H1 (cell line): ENCODE data around the gene AGAP1. TPM values are rescaled to one million over a fixed set of nuclear protein-coding genes. Genes with fewer than 3 reads are reported as not detected.

Experiments used
- CTCF ChIA-PET: fragments of 300-600 bp; sonication (Branson Sonifier 250); formaldehyde crosslinking; loops from one replicate; lab custom pipeline; 2021; ENCODE audit not compliant: partially characterized antibody; lab: Charles Lee
- POLR2A ChIA-PET: fragments of 300-600 bp; sonication (Branson Sonifier 250); formaldehyde crosslinking; loops from one replicate; lab custom pipeline; 2021; ENCODE audit warnings: inconsistent platforms; ENCODE audit not compliant: partially characterized antibody; lab: Charles Lee
- DNase-seq, 2 experiments: peaks; one replicate each; pipeline versions ENCODE4 v3.0.0 to v3.0.0-alpha.2; 2010 to 2022; ENCODE audit warnings: low spot score in 2 of 2, low read depth in 1 of 2, mixed read lengths in 1 of 2
- FAIRE-seq: peaks from 2 replicates; lab custom pipeline; 2011; peaks lifted over from hg19 to GRCh38; lab: Jason Lieb, UNC
- H2AFZ ChIP-seq: 2 replicates; pipeline ENCODE4 v1.8.1; 2012; ENCODE audit warnings: low read length, inconsistent platforms
- H2AK5ac ChIP-seq: 2 replicates; pipeline ENCODE4 v1.6.1; 2013; ENCODE audit warnings: low read depth, low read length
- H2BK120ac ChIP-seq: replicated peaks from 2 replicates; pipeline ENCODE3; 2013; ENCODE audit warnings: low read depth, low read length, inconsistent platforms
- H2BK12ac ChIP-seq: 2 replicates; pipeline ENCODE4 v1.6.1; 2013; ENCODE audit warnings: low read depth, low read length
- H2BK15ac ChIP-seq: 2 replicates; pipeline ENCODE4 v1.6.1; 2013; ENCODE audit warnings: low read length
- H2BK20ac ChIP-seq: 2 replicates; pipeline ENCODE4 v1.6.1; 2013; ENCODE audit warnings: low read length
- H2BK5ac ChIP-seq: 2 replicates; pipeline ENCODE4 v1.6.1; 2013; ENCODE audit warnings: low read depth, low read length
- H3K14ac ChIP-seq: 2 replicates; pipeline ENCODE4 v1.6.1; 2013; ENCODE audit warnings: inconsistent platforms; ENCODE audit not compliant: insufficient read length
- H3K18ac ChIP-seq: 2 replicates; pipeline ENCODE4 v1.6.1; 2013; ENCODE audit warnings: low read length; ENCODE audit errors: extremely low read depth
- H3K23ac ChIP-seq: 2 replicates; pipeline ENCODE4 v1.6.1; 2013; ENCODE audit warnings: inconsistent platforms; ENCODE audit not compliant: insufficient read length
- H3K23me2 ChIP-seq: 2 replicates; pipeline ENCODE4 v1.6.1; 2013; ENCODE audit warnings: low read depth, low read length
- H3K27ac ChIP-seq: 2 replicates; pipeline ENCODE4 v1.6.1; 2011; ENCODE audit warnings: low read depth, low read length, inconsistent platforms
- H3K27me3 ChIP-seq, 4 experiments: replicated peaks in 1 of 4; 1 replicate in 1 of 4; 2 replicates in 3 of 4; pipeline versions ENCODE4 v1.6.1 to v1.8.1; 2011 to 2013; ENCODE audit warnings: low read length in 3 of 4, mild to moderate bottlenecking in 3 of 4, inconsistent platforms in 2 of 4, mixed read lengths in 2 of 4, moderate library complexity in 1 of 4; ENCODE audit not compliant: control insufficient read depth in 3 of 4, insufficient read depth in 3 of 4; ENCODE audit errors: extremely low read depth in 1 of 4
- H3K36me3 ChIP-seq, 4 experiments: 2 replicates each; pipeline versions ENCODE4 v1.6.1 to v1.8.1; 2011 to 2013; ENCODE audit warnings: mild to moderate bottlenecking in 4 of 4, low read length in 3 of 4, moderate library complexity in 2 of 4, control low read depth in 1 of 4, inconsistent platforms in 1 of 4; ENCODE audit not compliant: insufficient read depth in 4 of 4, control insufficient read depth in 2 of 4
- H3K4ac ChIP-seq: replicated peaks from 2 replicates; pipeline ENCODE3; 2013; ENCODE audit warnings: low read length, low read depth, mixed read lengths, inconsistent platforms; ENCODE audit not compliant: insufficient read length
- H3K4me1 ChIP-seq, 4 experiments: replicated peaks in 1 of 4; 1 replicate in 1 of 4; 2 replicates in 3 of 4; pipeline versions ENCODE4 v1.6.1 to v1.8.1; 2011 to 2013; ENCODE audit warnings: low read length in 3 of 4, inconsistent platforms in 2 of 4, mixed read lengths in 1 of 4; ENCODE audit not compliant: insufficient read depth in 4 of 4, control insufficient read depth in 3 of 4
- H3K4me2 ChIP-seq, 2 experiments: 2 replicates each; pipeline versions ENCODE4 v1.6.1 to v1.8.1; 2011 to 2013; ENCODE audit warnings: low read depth in 2 of 2, low read length in 2 of 2, control low read depth in 1 of 2, inconsistent platforms in 1 of 2, mild to moderate bottlenecking in 1 of 2; ENCODE audit not compliant: insufficient read depth in 1 of 2
- H3K4me3 ChIP-seq, 4 experiments: fragments of 200-600, 300-600 bp in 1 of 4; sonication (generic), shearing (Covaris generic), sonication (Bioruptor Twin) in 1 of 4; 2 replicates each; pipeline versions ENCODE4 v1.5.1 to v1.8.1; 2011 to 2016; ENCODE audit warnings: low read length in 4 of 4, low read depth in 3 of 4, control low read depth in 2 of 4, inconsistent platforms in 2 of 4, mild to moderate bottlenecking in 2 of 4, mixed read lengths in 1 of 4, moderate library complexity in 1 of 4; ENCODE audit not compliant: insufficient read depth in 2 of 4; ENCODE audit errors: extremely low read depth in 1 of 4
- H3K56ac ChIP-seq: replicated peaks from 2 replicates; pipeline ENCODE3; 2013; ENCODE audit warnings: low read depth, mild to moderate bottlenecking, mixed read lengths, low read length, inconsistent platforms; ENCODE audit not compliant: insufficient read length
- H3K79me1 ChIP-seq: 2 replicates; pipeline ENCODE4 v1.6.1; 2013; ENCODE audit warnings: low read depth, low read length, control low read depth
- H3K79me2 ChIP-seq, 2 experiments: 2 replicates each; pipeline versions ENCODE4 v1.6.1 to v1.8.1; 2012 to 2013; ENCODE audit warnings: low read length in 2 of 2, mild to moderate bottlenecking in 2 of 2, inconsistent platforms in 1 of 2; ENCODE audit not compliant: insufficient read depth in 2 of 2, control insufficient read depth in 1 of 2
- H3K9ac ChIP-seq, 4 experiments: replicated peaks in 1 of 4; 1 replicate in 1 of 4; 2 replicates in 3 of 4; pipeline versions ENCODE4 v1.6.1 to v1.8.1; 2011 to 2013; ENCODE audit warnings: low read depth in 3 of 4, low read length in 3 of 4, control low read depth in 2 of 4, mild to moderate bottlenecking in 2 of 4, moderate library complexity in 2 of 4, inconsistent platforms in 1 of 4; ENCODE audit errors: extremely low read depth in 1 of 4
- H3K9me3 ChIP-seq, 2 experiments: 2 replicates each; pipeline versions ENCODE4 v1.6.1 to v1.8.1; 2012 to 2013; ENCODE audit warnings: mild to moderate bottlenecking in 2 of 2, moderate library complexity in 2 of 2, control low read depth in 1 of 2, inconsistent platforms in 1 of 2, low read depth in 1 of 2, low read length in 1 of 2, mixed read lengths in 1 of 2; ENCODE audit not compliant: insufficient read depth in 2 of 2
- H4K20me1 ChIP-seq, 2 experiments: replicated peaks in 1 of 2; 2 replicates each; pipeline versions ENCODE3 to v1.8.1; 2011 to 2013; ENCODE audit warnings: inconsistent platforms in 2 of 2, low read length in 2 of 2, mild to moderate bottlenecking in 1 of 2; ENCODE audit not compliant: insufficient read depth in 2 of 2, control insufficient read depth in 1 of 2
- H4K5ac ChIP-seq: 2 replicates; pipeline ENCODE4 v1.6.1; 2013; ENCODE audit warnings: low read length, low read depth, mixed read lengths, inconsistent platforms; ENCODE audit not compliant: insufficient read length
- H4K8ac ChIP-seq: 2 replicates; pipeline ENCODE4 v1.8.0; 2013; ENCODE audit warnings: mild to moderate bottlenecking, moderate library complexity, low read length, inconsistent platforms; ENCODE audit not compliant: insufficient read depth; ENCODE audit errors: extremely low read depth
- H4K91ac ChIP-seq: replicated peaks from 2 replicates; pipeline ENCODE3; 2013; ENCODE audit warnings: low read length, mixed read lengths, inconsistent platforms; ENCODE audit not compliant: insufficient read length
- RAD21 ChIP-seq, 2 experiments: IDR thresholded peaks in 1 of 2; conservative IDR thresholded peaks in 1 of 2; 2 replicates each; pipeline ENCODE4 v1.6.1; 2011; ENCODE audit warnings: low read depth in 2 of 2, low read length in 2 of 2, improper control_type of control experiment in 1 of 2, inconsistent platforms in 1 of 2, mild to moderate bottlenecking in 1 of 2, moderate library complexity in 1 of 2
- SIN3A ChIP-seq, 2 experiments: IDR thresholded peaks in 1 of 2; conservative IDR thresholded peaks in 1 of 2; 2 replicates each; pipeline ENCODE4 v1.6.1; 2011 to 2012; ENCODE audit warnings: low read length in 2 of 2, improper control_type of control experiment in 1 of 2, low read depth in 1 of 2, mild to moderate bottlenecking in 1 of 2
- SP1 ChIP-seq: IDR thresholded peaks from 2 replicates; pipeline ENCODE4 v1.6.1; 2011; ENCODE audit warnings: low read depth, low read length
- TAF1 ChIP-seq: IDR thresholded peaks from 2 replicates; pipeline ENCODE4 v1.6.1; 2011; ENCODE audit warnings: mild to moderate bottlenecking, low read depth, low read length
- TAF7 ChIP-seq: optimal IDR thresholded peaks from 2 replicates; pipeline ENCODE3; 2011; ENCODE audit warnings: low read depth, mild to moderate bottlenecking, inconsistent platforms, low read length, moderate library complexity, borderline replicate concordance
- WGBS, 2 experiments: shearing (Covaris generic) in 1 of 2; methylation state at CpG; one replicate each; pipeline versions ENCODE4 v1.1.6 to v1.1.7; 2013 to 2015; ENCODE audit warnings: low lambda C conversion rate in 2 of 2, mixed read lengths in 2 of 2, inconsistent platforms in 1 of 2, low coverage in 1 of 2, missing lambda C conversion rate in 1 of 2; ENCODE audit not compliant: insufficient replicate concordance in 2 of 2, insufficient coverage in 1 of 2, insufficient read length in 1 of 2; ENCODE audit errors: extremely low coverage in 1 of 2, missing lambda C conversion rate in 1 of 2; 5-methylcytosine and 5-hydroxymethylcytosine counted together
- polyA plus RNA-seq, 7 experiments: library from polyadenylated mRNA; depleted of rRNA in 3 of 7; stranded (reverse) in 5 of 7; unstranded in 2 of 7; fragments of >200 nt in 5 of 7; fragments of 200-250 nt in 2 of 7; gene quantifications; 1 replicate in 5 of 7; 2 replicates in 1 of 7; 4 replicates in 1 of 7; pipeline versions ENCODE4 v1.2.1 to v1.2.3, GENCODE V29; 2011 to 2013; ENCODE audit warnings: missing spikeins in 2 of 7, mixed read lengths in 2 of 7
- total RNA-seq: library from RNA; stranded (reverse); fragmentation: NEBNext Ultra II Directional; extraction: Animal tissue kit (Norgen Biotek cat#: 25700); gene quantifications from 2 replicates; pipeline ENCODE4 v1.2.1, GENCODE V29; 2021

Gene AGAP1
- total and polyA plus RNA-seq, 2 of the 8 experiments (the other 6 are each of a cell fraction or from before 2014, with no cell fraction given): 18.1 to 39.4 TPM

GRCh38 chr2:235757640-235758039, 263.8 kb downstream of the AGAP1 start:
- no peak overlapping the region for H4K8ac ChIP-seq
- no peaks in the 10 kb centered on the region for H3K79me2 ChIP-seq
- WGBS, 2 experiments: 97% methylated on average over 6 of the region's 6 CpGs; no CpG with 5 or more reads in 1 of the 2 experiments
- H3K14ac ChIP-seq: no peak overlapping the region
- H2BK12ac ChIP-seq: no peak overlapping the region
- no peak overlapping the region for H2AK5ac ChIP-seq
- ChIA-PET POLR2A (no interaction called here), CTCF (interaction anchor here (0.6 to 5.4 kb wide), 3 partner anchors 8 to 307 kb away, joined by 3 to 33 read pairs (median 18); no protein-coding TSS in a partner anchor)
- peaks cover 0 to 2% of the 10 kb centered on the region in 2 experiments for H4K20me1 ChIP-seq
- H3K9ac ChIP-seq: no peak overlapping the region
- H3K4me1 ChIP-seq: peaks cover 2 to 15% (median 7%) of the 10 kb centered on the region in 4 experiments
- no peak overlapping the region for H3K4ac ChIP-seq
- no peak overlapping the region for H2BK120ac ChIP-seq
- H3K27ac ChIP-seq: no peak overlapping the region
- FAIRE-seq (no peak), DNase-seq (no peak)
- H3K18ac ChIP-seq: no peak overlapping the region
- H3K27me3 ChIP-seq: no peaks in the 10 kb centered on the region
- H3K4me3 ChIP-seq: no peak overlapping the region
- no peak overlapping the region for H4K91ac ChIP-seq
- H2BK20ac ChIP-seq: no peak overlapping the region
- H2BK5ac ChIP-seq: no peak overlapping the region
- no peaks in the 10 kb centered on the region; a peak in 1 of 8 replicates for H3K36me3 ChIP-seq
- H3K23me2 ChIP-seq: no peaks in the 10 kb centered on the region
- H3K9me3 ChIP-seq: no peaks in the 10 kb centered on the region
- no peak overlapping the region for H3K56ac ChIP-seq
- no peak overlapping the region for H4K5ac ChIP-seq
- no peak overlapping the region for H2BK15ac ChIP-seq
- H2AFZ ChIP-seq: no peak overlapping the region
- H3K4me2 ChIP-seq: no peak overlapping the region
- TF ChIP-seq RAD21 (IDR thresholded peaks at IDR 0.05 in 1 of 2, conservative IDR thresholded peaks at IDR 0.05 in 1 of 2; ENCODE audit: low read depth in 2 of 2, low read length in 2 of 2) (no peak), TAF1 (no peak), TAF7 (no peak), SP1 (no peak), SIN3A (conservative IDR thresholded peaks at IDR 0.05 in 1 of 2, IDR thresholded peaks at IDR 0.05 in 1 of 2; ENCODE audit: low read depth in 1 of 2, low read length in 2 of 2) (no peak)
- H3K79me1 ChIP-seq: no peaks in the 10 kb centered on the region
- no peak overlapping the region for H3K23ac ChIP-seq
